ENCODE results near the gene HERC6. TPM values are rescaled to one million over a fixed set of nuclear protein-coding genes. Genes with fewer than 3 reads are reported as not detected.
A peak's percentile ranks its signal among the peaks of the same experiment; 100 is the strongest.
"Not testable (repeated sequence)": the region's sequence is repeated elsewhere in the genome, so short reads cannot be mapped to it uniquely, and the experiment has no call there.

The HERC6 gene
- total RNA-seq, 1 experiment from 2014 or later = 4.9 TPM

DNA sequence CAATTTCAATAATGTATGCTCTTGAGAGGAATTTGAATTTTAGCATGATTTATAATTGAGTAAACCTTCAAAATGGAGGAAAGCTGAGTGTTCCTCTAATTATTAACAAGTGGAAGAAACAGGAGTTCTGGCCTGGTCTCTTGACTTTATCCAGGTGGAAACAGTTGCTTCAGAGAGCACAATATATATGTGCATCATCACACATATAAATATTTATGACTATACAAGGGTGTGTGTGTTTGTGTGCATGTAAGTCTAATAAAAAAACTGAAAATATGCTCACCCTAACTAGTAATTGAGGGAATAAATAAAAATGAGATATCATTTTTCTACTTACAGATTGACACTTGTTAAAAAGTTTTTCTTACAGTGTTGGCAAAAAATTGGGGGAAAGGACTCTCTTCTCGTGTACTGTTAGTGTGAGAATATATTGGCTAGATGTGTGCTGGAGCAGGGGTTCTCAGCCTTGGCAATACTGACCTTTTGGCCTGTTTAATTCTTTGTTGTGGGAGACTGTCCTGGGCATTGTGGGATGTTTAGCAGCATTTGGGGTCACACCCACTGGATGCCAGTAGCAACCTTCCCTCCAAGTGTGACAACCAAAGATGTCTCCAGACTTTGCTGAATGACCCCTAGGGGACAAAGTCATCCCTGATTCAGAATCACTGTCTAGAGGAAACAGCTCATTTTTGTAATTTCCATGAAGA lies 57.5 kb downstream of the HERC6 start:
- no peak overlapping the region for H3K4me2 ChIP-seq
- no peaks in the 10 kb centered on the region for H3K36me3 ChIP-seq (ENCODE audit: low read depth)
- H2AFZ ChIP-seq = no peak overlapping the region
- TF ChIP-seq EZH2 (IDR thresholded peaks at IDR 0.05; ENCODE audit: low read depth) = no peak
- TF ChIP-seq, protein P1, sequence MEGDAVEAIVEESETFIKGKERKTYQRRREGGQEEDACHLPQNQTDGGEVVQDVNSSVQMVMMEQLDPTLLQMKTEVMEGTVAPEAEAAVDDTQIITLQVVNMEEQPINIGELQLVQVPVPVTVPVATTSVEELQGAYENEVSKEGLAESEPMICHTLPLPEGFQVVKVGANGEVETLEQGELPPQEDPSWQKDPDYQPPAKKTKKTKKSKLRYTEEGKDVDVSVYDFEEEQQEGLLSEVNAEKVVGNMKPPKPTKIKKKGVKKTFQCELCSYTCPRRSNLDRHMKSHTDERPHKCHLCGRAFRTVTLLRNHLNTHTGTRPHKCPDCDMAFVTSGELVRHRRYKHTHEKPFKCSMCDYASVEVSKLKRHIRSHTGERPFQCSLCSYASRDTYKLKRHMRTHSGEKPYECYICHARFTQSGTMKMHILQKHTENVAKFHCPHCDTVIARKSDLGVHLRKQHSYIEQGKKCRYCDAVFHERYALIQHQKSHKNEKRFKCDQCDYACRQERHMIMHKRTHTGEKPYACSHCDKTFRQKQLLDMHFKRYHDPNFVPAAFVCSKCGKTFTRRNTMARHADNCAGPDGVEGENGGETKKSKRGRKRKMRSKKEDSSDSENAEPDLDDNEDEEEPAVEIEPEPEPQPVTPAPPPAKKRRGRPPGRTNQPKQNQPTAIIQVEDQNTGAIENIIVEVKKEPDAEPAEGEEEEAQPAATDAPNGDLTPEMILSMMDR (conservative IDR thresholded peaks at IDR 0.05) = no peak
- H3K4me1 ChIP-seq (replicated peaks; ENCODE audit: insufficient read depth) = no peaks in the 10 kb centered on the region
- H3K27ac ChIP-seq = no peak overlapping the region
- ChIA-PET CTCF (no interaction called here), POLR2A (ENCODE audit: unreplicated experiment) (no interaction called here)
- no TSS peak for BruUV-seq (replicated peaks)
- no peaks in the 10 kb centered on the region for H3F3A ChIP-seq (ENCODE audit: insufficient read depth, low read depth)
- H3K27me3 ChIP-seq (ENCODE audit: insufficient read depth, low read depth) = no peaks in the 10 kb centered on the region
- H3K9me2 ChIP-seq (ENCODE audit: insufficient read depth) = no peaks in the 10 kb centered on the region
- no peaks in the 10 kb centered on the region for H3K79me2 ChIP-seq (ENCODE audit: low read depth)
- no peak overlapping the region for H3K4me3 ChIP-seq
- no peaks in the 10 kb centered on the region for H4K20me1 ChIP-seq (ENCODE audit: insufficient read depth)
- intact Hi-C loops (cut with micrococcal nuclease; ENCODE audit: unreplicated experiment) = no loop called here
- no peaks in the 10 kb centered on the region for H3K9me3 ChIP-seq (ENCODE audit: insufficient read depth, low read depth)
- no peak for DNase-seq

DNA sequence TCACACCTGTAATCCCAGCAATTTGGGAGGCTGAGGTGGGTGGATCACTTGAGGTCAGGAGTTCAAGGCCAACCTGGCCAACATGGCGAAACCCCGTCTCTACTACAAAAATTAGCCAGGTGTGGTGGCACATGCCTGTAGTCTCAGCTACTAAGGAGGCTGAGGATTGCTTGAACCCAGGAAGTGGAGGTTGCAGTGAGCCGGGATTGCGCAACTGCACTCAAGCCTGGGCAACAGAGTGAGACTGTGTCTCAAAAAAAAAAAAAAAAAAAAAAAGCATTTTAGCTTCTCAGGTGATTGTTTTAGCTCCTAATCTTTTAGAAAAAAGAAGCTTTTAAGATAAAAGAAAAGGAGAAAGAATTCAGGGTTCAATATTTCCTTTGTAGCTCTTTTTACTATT lies 59.2 kb downstream of the HERC6 start:
- H3K79me2 ChIP-seq (ENCODE audit: low read depth); intact Hi-C loops (cut with micrococcal nuclease; ENCODE audit: unreplicated experiment); H3K4me1 ChIP-seq (replicated peaks; ENCODE audit: insufficient read depth); H3K4me3 ChIP-seq; H3K9me2 ChIP-seq (ENCODE audit: insufficient read depth); H3K27ac ChIP-seq; POLR2A ChIA-PET (ENCODE audit: unreplicated experiment); H3K36me3 ChIP-seq (ENCODE audit: low read depth); H3K27me3 ChIP-seq (ENCODE audit: insufficient read depth, low read depth); H4K20me1 ChIP-seq (ENCODE audit: insufficient read depth); H3F3A ChIP-seq (ENCODE audit: insufficient read depth, low read depth); H2AFZ ChIP-seq; H3K4me2 ChIP-seq; H3K9me3 ChIP-seq (ENCODE audit: insufficient read depth, low read depth); BruUV-seq (replicated peaks); DNase-seq: not testable (repeated sequence)
- CTCF ChIA-PET = interaction anchor here (0.6 kb wide), 1 partner anchor 174 kb away, joined by 6 read pairs; no protein-coding TSS in a partner anchor

DNA sequence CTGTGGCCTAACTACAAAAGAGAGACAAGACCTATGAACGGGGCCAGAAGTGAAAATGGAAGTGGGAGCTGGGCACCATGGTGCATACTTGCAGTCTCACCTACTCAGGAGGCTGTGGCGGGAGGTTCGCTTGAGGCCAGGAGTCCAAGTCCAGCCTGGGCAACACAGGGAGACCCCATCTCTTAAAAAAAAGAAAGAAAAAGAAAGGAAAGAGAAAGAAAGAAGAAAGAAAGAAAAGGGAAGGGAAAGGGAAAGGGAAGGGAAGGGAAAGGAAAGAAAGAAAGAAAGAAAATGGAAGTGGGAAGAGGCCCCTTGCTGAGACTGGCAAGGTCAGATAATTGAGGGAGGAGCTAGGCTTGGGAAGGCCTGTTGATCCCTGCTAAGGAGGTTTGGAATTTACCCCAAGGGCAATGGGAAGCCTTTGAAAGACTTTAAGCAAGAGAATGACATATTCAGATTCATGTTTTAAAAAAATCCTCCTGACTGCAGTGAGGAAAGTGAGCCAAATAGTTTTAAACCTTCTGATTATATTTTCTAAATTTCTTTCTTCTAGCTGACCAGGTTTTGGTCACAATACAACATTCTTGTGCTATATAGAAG lies 60.6 kb downstream of the HERC6 start:
- Histone ChIP-seq H3K4me3 (no peak overlapping the region), H3K27me3 (ENCODE audit: insufficient read depth, low read depth) (no peaks in the 10 kb centered on the region), H3K4me2 (no peak overlapping the region), H3F3A (ENCODE audit: insufficient read depth, low read depth) (no peaks in the 10 kb centered on the region), H4K20me1 (ENCODE audit: insufficient read depth) (no peaks in the 10 kb centered on the region), H3K4me1 (replicated peaks; ENCODE audit: insufficient read depth) (no peaks in the 10 kb centered on the region), H3K79me2 (ENCODE audit: low read depth) (no peaks in the 10 kb centered on the region), H2AFZ (no peak overlapping the region), H3K9me3 (ENCODE audit: insufficient read depth, low read depth) (no peaks in the 10 kb centered on the region), H3K27ac (no peak overlapping the region), H3K36me3 (ENCODE audit: low read depth) (no peaks in the 10 kb centered on the region), H3K9me2 (ENCODE audit: insufficient read depth) (no peaks in the 10 kb centered on the region)
- BruUV-seq (replicated peaks) = no TSS peak
- TF ChIP-seq, protein P1 (conservative IDR thresholded peaks at IDR 0.05) = no peak
- no peak for TF ChIP-seq EZH2 (IDR thresholded peaks at IDR 0.05; ENCODE audit: low read depth)
- ChIA-PET POLR2A (ENCODE audit: unreplicated experiment) (no interaction called here), CTCF (no interaction called here)
- peak; percentile 2 to 43 for DNase-seq
- intact Hi-C loops (cut with micrococcal nuclease; ENCODE audit: unreplicated experiment) = no loop called here
